ENCODE measurements around the gene SNTA1. TPM values are rescaled to one million over a fixed set of nuclear protein-coding genes. Genes with fewer than 3 reads are reported as not detected.

Gene SNTA1
- total and polyA plus RNA-seq, 7 donors: 36.6 to 196 (median 139) TPM

DNA sequence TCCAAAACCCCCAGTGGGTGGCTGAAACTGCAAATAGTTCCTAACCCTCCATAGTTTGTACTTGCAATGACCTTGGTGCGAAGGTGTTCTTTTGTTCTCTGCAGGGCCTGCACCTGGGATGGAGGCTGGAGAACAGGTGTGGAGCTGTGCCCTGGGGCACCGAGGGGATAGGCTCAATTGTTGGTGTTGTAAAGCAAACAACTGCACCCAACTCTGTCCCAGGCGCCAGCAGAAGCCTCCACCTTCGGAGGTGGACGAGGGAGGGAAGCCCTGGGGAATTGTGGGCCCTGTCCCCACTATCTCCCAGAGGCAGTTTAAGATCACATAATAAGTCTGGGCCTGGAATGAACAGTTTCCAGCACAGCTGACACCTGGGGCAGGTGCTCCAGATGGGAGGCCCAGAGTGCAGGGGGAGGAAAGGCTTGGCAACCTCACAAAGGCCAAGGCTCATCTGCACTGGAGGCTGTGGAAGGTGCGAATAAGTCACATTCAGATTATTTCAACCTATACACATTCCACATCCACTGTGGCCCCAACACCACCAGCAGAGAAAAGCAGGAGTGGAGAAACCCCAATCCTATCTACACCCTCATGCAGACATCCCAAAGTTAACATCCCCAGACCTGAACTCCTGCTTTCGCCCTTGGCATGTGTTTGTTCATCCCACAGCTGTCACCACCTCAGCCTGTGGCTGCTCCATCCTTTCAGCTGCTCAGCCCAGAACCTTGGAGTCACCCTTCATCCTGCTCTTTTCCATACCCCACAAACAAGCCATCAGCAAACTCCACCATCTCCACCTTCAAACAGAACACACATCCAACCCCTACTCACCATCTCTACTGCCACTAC is 34.0 kb upstream of the SNTA1 start:
- Histone ChIP-seq H3K4me3 (no peak overlapping the region), H3K27ac (no peak overlapping the region), H3K36me3 (ENCODE audit: insufficient read depth in 1 of 2, low read depth in 1 of 2) (no peaks in the 10 kb centered on the region), H3K27me3 (ENCODE audit: insufficient read depth in 3 of 3, low read length in 2 of 3) (peaks cover 0 to 9% (median 0%) of the 10 kb centered on the region in 3 donors), H3K9me3 (no peaks in the 10 kb centered on the region), H3K4me1 (no peaks in the 10 kb centered on the region)
- no peak for DNase-seq
- 86 to 89% (median 88%) methylated on average over 7 of the region's 7 CpGs for WGBS, 3 donors
- TF ChIP-seq, protein P1, sequence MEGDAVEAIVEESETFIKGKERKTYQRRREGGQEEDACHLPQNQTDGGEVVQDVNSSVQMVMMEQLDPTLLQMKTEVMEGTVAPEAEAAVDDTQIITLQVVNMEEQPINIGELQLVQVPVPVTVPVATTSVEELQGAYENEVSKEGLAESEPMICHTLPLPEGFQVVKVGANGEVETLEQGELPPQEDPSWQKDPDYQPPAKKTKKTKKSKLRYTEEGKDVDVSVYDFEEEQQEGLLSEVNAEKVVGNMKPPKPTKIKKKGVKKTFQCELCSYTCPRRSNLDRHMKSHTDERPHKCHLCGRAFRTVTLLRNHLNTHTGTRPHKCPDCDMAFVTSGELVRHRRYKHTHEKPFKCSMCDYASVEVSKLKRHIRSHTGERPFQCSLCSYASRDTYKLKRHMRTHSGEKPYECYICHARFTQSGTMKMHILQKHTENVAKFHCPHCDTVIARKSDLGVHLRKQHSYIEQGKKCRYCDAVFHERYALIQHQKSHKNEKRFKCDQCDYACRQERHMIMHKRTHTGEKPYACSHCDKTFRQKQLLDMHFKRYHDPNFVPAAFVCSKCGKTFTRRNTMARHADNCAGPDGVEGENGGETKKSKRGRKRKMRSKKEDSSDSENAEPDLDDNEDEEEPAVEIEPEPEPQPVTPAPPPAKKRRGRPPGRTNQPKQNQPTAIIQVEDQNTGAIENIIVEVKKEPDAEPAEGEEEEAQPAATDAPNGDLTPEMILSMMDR (IDR thresholded peaks at IDR 0.05): no peak
- ATAC-seq: no peak
- intact Hi-C loops (cut with DNase I): no loop called here

DNA sequence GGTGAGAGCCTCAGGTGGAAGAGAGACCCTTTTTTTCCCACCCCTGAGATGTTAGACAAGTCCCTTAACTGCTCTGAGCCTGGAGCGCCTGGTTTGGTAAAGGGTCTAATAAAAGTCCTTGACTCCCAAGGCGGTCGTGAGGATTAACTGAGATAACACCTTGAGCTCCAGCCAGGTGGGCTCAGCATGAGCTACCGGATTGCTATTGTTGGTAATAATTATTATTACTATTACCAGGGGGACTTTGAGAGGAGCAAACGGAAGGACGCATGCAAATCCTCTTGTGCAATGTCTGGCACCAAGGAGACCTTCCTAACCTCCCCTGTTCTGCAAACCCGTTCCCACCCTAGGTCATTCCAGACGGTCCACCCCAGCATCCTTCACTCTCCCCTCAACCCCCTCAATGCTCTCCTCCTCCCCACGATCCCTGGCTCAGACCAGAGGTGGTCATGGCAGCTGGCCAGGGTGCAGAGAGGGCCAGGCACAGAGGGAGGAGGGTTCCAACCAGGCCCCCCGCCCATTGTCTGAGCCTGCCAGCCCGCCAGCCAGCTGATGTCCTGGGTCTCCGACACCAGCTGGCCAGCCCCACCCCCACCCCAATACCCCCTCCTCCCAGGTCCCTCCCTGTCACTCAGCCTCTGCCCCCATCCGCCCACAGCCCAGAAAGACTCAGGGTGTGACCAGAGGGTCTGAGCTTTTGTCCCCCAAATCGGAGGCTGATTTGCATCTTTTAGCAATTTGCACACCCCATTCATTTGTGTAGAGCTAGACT is 32.0 kb upstream of the SNTA1 start:
- H3K4me1 ChIP-seq: no peaks in the 10 kb centered on the region
- no peak overlapping the region for H3K4me3 ChIP-seq
- TF ChIP-seq, protein P1 (IDR thresholded peaks at IDR 0.05): no peak
- 22 to 33% (median 22%) methylated on average over 14 of the region's 14 CpGs for WGBS, 3 donors
- H3K36me3 ChIP-seq (ENCODE audit: insufficient read depth in 1 of 2, low read depth in 1 of 2): no peaks in the 10 kb centered on the region
- no peak overlapping the region for H3K27ac ChIP-seq
- H3K9me3 ChIP-seq: no peaks in the 10 kb centered on the region
- intact Hi-C loops (cut with DNase I): no loop called here
- ATAC-seq (no peak), DNase-seq (no peak)
- peaks cover 0 to 9% (median 0%) of the 10 kb centered on the region in 3 donors for H3K27me3 ChIP-seq (ENCODE audit: insufficient read depth in 3 of 3, low read length in 2 of 3)

DNA sequence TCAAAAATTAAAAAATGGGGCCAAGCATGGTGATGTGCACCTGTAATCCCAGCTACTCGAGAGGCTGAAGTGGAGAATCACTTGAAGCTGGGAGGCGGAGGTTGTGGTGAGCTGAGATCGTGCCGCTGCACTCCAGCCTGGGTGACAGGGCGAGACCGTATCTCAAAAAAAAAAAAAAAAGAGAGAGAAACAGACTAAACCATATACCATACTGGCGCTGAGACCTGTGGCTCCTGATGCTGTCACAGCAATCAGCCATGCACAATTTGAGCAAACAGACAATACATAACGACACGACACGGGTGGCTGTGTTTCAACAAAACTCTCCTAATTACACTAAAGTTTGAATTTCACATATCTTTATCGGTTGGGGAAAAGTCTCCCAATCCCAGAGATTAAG is 31.4 kb upstream of the SNTA1 start:
- no peak overlapping the region for H3K27ac ChIP-seq
- intact Hi-C loops (cut with DNase I): no loop called here
- 62 to 75% (median 68%) methylated on average over 11 of the region's 11 CpGs for WGBS, 3 donors
- ATAC-seq (no peak), DNase-seq (no peak)
- no peak overlapping the region for H3K4me3 ChIP-seq
- TF ChIP-seq, protein P1 (IDR thresholded peaks at IDR 0.05): no peak
- H3K27me3 ChIP-seq (ENCODE audit: insufficient read depth in 3 of 3, low read length in 2 of 3): peaks cover 0 to 9% (median 0%) of the 10 kb centered on the region in 3 donors
- no peaks in the 10 kb centered on the region for H3K4me1 ChIP-seq
- no peaks in the 10 kb centered on the region for H3K9me3 ChIP-seq
- no peaks in the 10 kb centered on the region for H3K36me3 ChIP-seq (ENCODE audit: insufficient read depth in 1 of 2, low read depth in 1 of 2)

DNA sequence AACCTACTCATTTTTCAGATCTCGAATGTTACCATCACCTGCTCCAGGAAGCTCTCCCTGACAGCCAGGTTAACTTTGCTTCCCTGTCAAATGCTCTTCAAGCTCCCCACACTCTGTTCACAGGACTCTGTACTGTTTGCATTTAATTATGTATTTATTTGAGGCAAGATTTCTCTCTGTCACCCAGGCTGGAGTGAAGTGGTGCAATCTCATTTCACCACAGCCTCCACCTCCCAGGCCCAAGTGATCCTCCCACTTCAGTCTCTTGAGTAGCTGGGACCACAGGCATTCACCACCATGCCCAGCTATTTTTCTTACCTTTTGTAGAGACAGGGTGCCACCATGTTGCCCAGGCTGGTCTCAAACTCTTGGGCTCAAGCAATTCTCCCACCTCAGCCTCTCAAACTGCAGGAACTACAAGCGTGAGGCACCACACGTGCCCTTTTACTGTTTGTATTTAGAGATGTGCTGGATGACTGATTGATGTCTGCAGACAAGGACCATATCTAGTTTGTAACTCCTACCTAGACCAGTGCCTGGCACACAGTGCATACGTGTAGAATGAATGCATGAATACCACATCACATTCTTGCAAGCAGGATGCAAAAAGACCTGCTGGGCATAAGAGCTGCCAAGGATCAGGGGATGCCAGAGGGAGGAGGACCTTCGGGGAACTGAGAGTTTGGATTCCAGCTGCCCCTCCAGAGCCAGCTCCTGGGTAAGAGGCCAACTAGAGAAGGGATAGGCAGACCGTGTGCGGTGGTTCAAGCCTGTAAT is 30.7 kb upstream of the SNTA1 start:
- DNase-seq: no peak

More for the DNA sequence above, 30.7 kb upstream of the SNTA1 start:
- ATAC-seq: no peak
- intact Hi-C loops (cut with DNase I): no loop called here
- H3K27ac ChIP-seq: no peak overlapping the region
- H3K36me3 ChIP-seq (ENCODE audit: insufficient read depth in 1 of 2, low read depth in 1 of 2): no peaks in the 10 kb centered on the region
- TF ChIP-seq, protein P1 (IDR thresholded peaks at IDR 0.05): no peak
- WGBS, 3 donors: 52 to 63% (median 53%) methylated on average over 7 of the region's 7 CpGs
- peaks cover 0 to 9% (median 0%) of the 10 kb centered on the region in 3 donors for H3K27me3 ChIP-seq (ENCODE audit: insufficient read depth in 3 of 3, low read length in 2 of 3)
- H3K4me1 ChIP-seq: no peaks in the 10 kb centered on the region
- no peak overlapping the region for H3K4me3 ChIP-seq
- H3K9me3 ChIP-seq: no peaks in the 10 kb centered on the region
